Pancreas (tissue), 10 donors: Measurements from ENCODE around the gene THOC2. TPM values are rescaled to one million over a fixed set of nuclear protein-coding genes. Genes with fewer than 3 reads are reported as not detected.
"Not testable (repeated sequence)": the region's sequence is repeated elsewhere in the genome, so short reads cannot be mapped to it uniquely, and the experiment has no call there.

Experiments
- ATAC-seq, 4 donors: fragments of 200-7000 bp; cut with Tn5 transposase; one replicate each; pipeline versions ENCODE4 v1.8.0 to v1.9.1; 2020; ENCODE audit warnings: mild to moderate bottlenecking in 4 of 4, moderate library complexity in 4 of 4
- DNase-seq, 6 donors: peaks; one replicate each; pipeline ENCODE4 v3.0.0-alpha.2; 2020
- FAIRE-seq: peaks from 2 replicates; lab custom pipeline; 2012; peaks lifted over from hg19 to GRCh38; lab: Jason Lieb, UNC
- H3K27ac ChIP-seq, 4 donors: fragments of 200-600 bp; sonication (generic); 1 replicate in 3 of 4; 2 replicates in 1 of 4; pipeline versions ENCODE4 v1.5.0 to v1.8.0; 2020
- H3K27me3 ChIP-seq, 4 donors: fragments of 200-600 bp; one replicate each; pipeline ENCODE4 v1.8.0; 2021
- H3K36me3 ChIP-seq, 3 donors: fragments of 200-600 bp; sonication (generic) in 1 of 3; one replicate each; pipeline versions ENCODE4 v1.5.0 to v1.8.0; 2020 to 2021
- H3K4me1 ChIP-seq, 3 donors: fragments of 200-600 bp; one replicate each; pipeline ENCODE4 v1.8.0; 2021
- H3K4me3 ChIP-seq, 4 donors: fragments of 200-600 bp; sonication (generic) in 2 of 4; one replicate each; pipeline versions ENCODE4 v1.5.0 to v1.8.0; 2020 to 2021
- H3K9me3 ChIP-seq, 4 donors: fragments of 200-600 bp; one replicate each; pipeline ENCODE4 v1.8.0; 2021
- CTCF ChIP-seq, 4 donors: fragments of 200-600 bp; sonication (generic) in 3 of 4; IDR thresholded peaks; one replicate each; pipeline versions ENCODE4 v1.5.0 to v1.8.0; 2021; ENCODE audit warnings: antibody characterized with exemption in 4 of 4
- WGBS, 2 donors: extraction: QIAGEN DNeasy Blood & Tissue Kit; methylation state at CpG; one replicate each; pipeline ENCODE4 v1.1.7; 2013; 5-methylcytosine and 5-hydroxymethylcytosine counted together
- intact Hi-C, 3 donors: fragments of 100-400 bp; cut with DNase I; formaldehyde crosslinking; loops; one replicate each; pipeline versions ENCODE4 v1.11.1 to v1.14.2; 2022
- polyA plus RNA-seq, 2 donors: library from polyadenylated mRNA; stranded (reverse); fragments of 200-250 nt; gene quantifications; one replicate each; pipeline ENCODE4 v1.2.3, GENCODE V29; 2013
- total RNA-seq, 6 donors: library from RNA; stranded (reverse); fragmentation: NEBNext Ultra II Directional in 4 of 6; extraction: Animal tissue kit (Norgen Biotek cat#: 25700) in 4 of 6; gene quantifications; one replicate each; pipeline versions ENCODE4 v1.2.1 to v1.2.4, GENCODE V29; 2021 to 2023
- donor health status: healthy with polysubstance abuse.
- donor health status: DM: no; HTN: no; CAD: no; lungs with moderate emphysema.
- donor health status: DM: no; HTN: no; CAD: no.
- donor health status: control.
- donor health status: control.
- donor health status: Bipolar disorder and iron deficiency.
- donor health status: DM: yes; HTN: yes; CAD: no.
- donor health status: DM: no; HTN: no; CAD: no.
- donor health status: DM: no; HTN: no; CAD: no.
- donor health status: DM: yes; HTN: yes; CAD: no.

The THOC2 gene
- total and polyA plus RNA-seq, 8 donors = 18.9 to 52.6 (median 25.3) TPM

- 36 to 43% methylated on average over 2 of the region's 2 CpGs for WGBS, 2 donors
These were observed 12.4 kb downstream of the THOC2 start for GRCh38 chrX:123720486-123720885.

GRCh38 chrX:123713841-123714240, 19.0 kb downstream of the THOC2 start:
- H3K4me1 ChIP-seq = peaks cover 0 to 4% (median 0%) of the 10 kb centered on the region in 3 donors
- FAIRE-seq (peak; percentile 26), DNase-seq (no peak), ATAC-seq (no peak)
- no peak overlapping the region for H3K4me3 ChIP-seq
- no peak for TF ChIP-seq CTCF (IDR thresholded peaks at IDR 0.05)
- no peaks in the 10 kb centered on the region for H3K36me3 ChIP-seq
- intact Hi-C loops = no loop called here
- no peaks in the 10 kb centered on the region for H3K9me3 ChIP-seq
- no peak overlapping the region for H3K27ac ChIP-seq
- no peaks in the 10 kb centered on the region for H3K27me3 ChIP-seq

More at GRCh38 chrX:123720486-123720885, 12.4 kb downstream of the THOC2 start:
- no peak overlapping the region for H3K4me3 ChIP-seq
- no peaks in the 10 kb centered on the region for H3K27me3 ChIP-seq
- no peaks in the 10 kb centered on the region for H3K4me1 ChIP-seq
- no peak for TF ChIP-seq CTCF (IDR thresholded peaks at IDR 0.05)
- H3K9me3 ChIP-seq = no peaks in the 10 kb centered on the region
- no peak overlapping the region for H3K27ac ChIP-seq
- no peaks in the 10 kb centered on the region for H3K36me3 ChIP-seq
- DNase-seq = no peak
- no peak for ATAC-seq
- intact Hi-C loops = no loop called here
- FAIRE-seq = no peak

GRCh38 chrX:123713434-123713833, 19.4 kb downstream of the THOC2 start:
- intact Hi-C loops = no loop called here
- no peaks in the 10 kb centered on the region for H3K9me3 ChIP-seq
- FAIRE-seq (no peak), ATAC-seq (no peak), DNase-seq (no peak)
- H3K36me3 ChIP-seq = no peaks in the 10 kb centered on the region
- WGBS, 2 donors = 52 to 84% methylated on average over 4 of the region's 4 CpGs
- peaks cover 0 to 4% (median 0%) of the 10 kb centered on the region in 3 donors for H3K4me1 ChIP-seq
- H3K4me3 ChIP-seq = no peak overlapping the region
- no peak for TF ChIP-seq CTCF (IDR thresholded peaks at IDR 0.05)
- no peak overlapping the region for H3K27ac ChIP-seq
- H3K27me3 ChIP-seq = no peaks in the 10 kb centered on the region

GRCh38 chrX:123711201-123711600, 21.7 kb downstream of the THOC2 start:
- ATAC-seq, H3K27ac ChIP-seq, H3K4me1 ChIP-seq, H3K36me3 ChIP-seq, FAIRE-seq, H3K27me3 ChIP-seq, H3K4me3 ChIP-seq, DNase-seq, intact Hi-C loops, H3K9me3 ChIP-seq: not testable (repeated sequence)
- WGBS, 2 donors = 80 to 99% methylated on average over 5 of the region's 5 CpGs

- intact Hi-C loops = no loop called here
- 75 to 88% methylated on average over 2 of the region's 2 CpGs for WGBS, 2 donors
- Histone ChIP-seq H3K9me3 (no peaks in the 10 kb centered on the region), H3K4me1 (no peaks in the 10 kb centered on the region), H3K27ac (no peak overlapping the region), H3K27me3 (no peaks in the 10 kb centered on the region), H3K4me3 (no peak overlapping the region), H3K36me3 (no peaks in the 10 kb centered on the region)
- no peak for ATAC-seq
- no peak for DNase-seq
- FAIRE-seq = no peak
- no peak for TF ChIP-seq CTCF (IDR thresholded peaks at IDR 0.05)
These were observed 28.1 kb downstream of the THOC2 start for GRCh38 chrX:123704781-123705180.
